Cardiac septum (tissue), 1 donor: ENCODE data around the gene GP1BB. TPM values are rescaled to one million over a fixed set of nuclear protein-coding genes. Genes with fewer than 3 reads are reported as not detected.

ENCODE experiments used
- DNase-seq: peaks from one replicate; pipeline ENCODE4 v3.0.0-alpha.2; 2020; ENCODE audit warnings: low spot score
- intact Hi-C: fragments of 100-400 bp; cut with DNase I; formaldehyde crosslinking; loops from one replicate; pipeline ENCODE4 v1.14.0; 2022
- total RNA-seq: library from RNA; stranded (reverse); fragmentation: NEBNext Ultra II Directional; extraction: Animal tissue kit (Norgen Biotek cat#: 25700); gene quantifications from one replicate; pipeline ENCODE4 v1.2.1, GENCODE V29; 2021
- donor health status: DM: no; HTN: no; CAD: no.

Gene GP1BB
- total RNA-seq, 1 donor from 2014 or later: 5.5 TPM

GRCh38 chr22:19748139-19748538 is 24.8 kb downstream of the GP1BB start:
- DNase-seq: no peak
- intact Hi-C loops: loop anchor here (5.0 kb wide), 1 partner anchor 64 kb away; no protein-coding TSS in a partner anchor

GRCh38 chr22:19748991-19749664 is 25.8 kb downstream of the GP1BB start:
- no peak for DNase-seq
- intact Hi-C loops: loop anchor here (5.0 kb wide), 1 partner anchor 63 kb away; no protein-coding TSS in a partner anchor

- DNase-seq: no peak
- intact Hi-C loops: loop anchor here (5.0 kb wide), 1 partner anchor 62 kb away; no protein-coding TSS in a partner anchor
Observed at GRCh38 chr22:19749876-19750275, 26.5 kb downstream of the GP1BB start.

- intact Hi-C loops: no loop called here
- no peak for DNase-seq
Observed at GRCh38 chr22:19750507-19751490, 27.5 kb downstream of the GP1BB start.

- DNase-seq: no peak
- intact Hi-C loops: no loop called here
Observed at GRCh38 chr22:19751497-19752245, 28.3 kb downstream of the GP1BB start.

- intact Hi-C loops: no loop called here
- DNase-seq: no peak
Observed at GRCh38 chr22:19753090-19753842, 29.9 kb downstream of the GP1BB start.

GRCh38 chr22:19753996-19754700 is 30.8 kb downstream of the GP1BB start:
- DNase-seq: no peak
- intact Hi-C loops: no loop called here

- intact Hi-C loops: no loop called here
- DNase-seq: no peak
Observed at GRCh38 chr22:19754701-19755144, 31.4 kb downstream of the GP1BB start.

GRCh38 chr22:19755145-19755710 is 31.9 kb downstream of the GP1BB start:
- no peak for DNase-seq
- intact Hi-C loops: no loop called here

- intact Hi-C loops: no loop called here
- no peak for DNase-seq
Observed at GRCh38 chr22:19755722-19756287, 32.5 kb downstream of the GP1BB start.

GRCh38 chr22:19756288-19757128 is 33.2 kb downstream of the GP1BB start:
- no peak for DNase-seq
- intact Hi-C loops: no loop called here

- no peak for DNase-seq
- intact Hi-C loops: no loop called here
Observed at GRCh38 chr22:19757140-19757984, 34.0 kb downstream of the GP1BB start.

GRCh38 chr22:19757985-19758895 is 34.9 kb downstream of the GP1BB start:
- intact Hi-C loops: no loop called here
- no peak for DNase-seq

- intact Hi-C loops: no loop called here
- DNase-seq: no peak
Observed at GRCh38 chr22:19758896-19759426, 35.6 kb downstream of the GP1BB start.
